Measurements from ENCODE around the gene SPOCK1.

SPOCK1 gene

GRCh38 chr5:137450759-137451158 is 48.4 kb downstream of the SPOCK1 start:
- no peak for DNase-seq
- intact Hi-C loops (cut with DNase I), result no loop called here

GRCh38 chr5:137448868-137449267 is 50.3 kb downstream of the SPOCK1 start:
- intact Hi-C loops (cut with DNase I), result no loop called here
- no peak for DNase-seq

- no peak for DNase-seq
- intact Hi-C loops (cut with DNase I), result no loop called here
Measured at GRCh38 chr5:137446615-137447014, 52.5 kb downstream of the SPOCK1 start.

GRCh38 chr5:137446151-137446550 is 53.0 kb downstream of the SPOCK1 start:
- intact Hi-C loops (cut with DNase I), result no loop called here
- DNase-seq, result no peak

- DNase-seq, result peak in 1 of 10 donors; percentile 75
- intact Hi-C loops (cut with DNase I), result no loop called here
Measured at GRCh38 chr5:137442660-137443059, 56.5 kb downstream of the SPOCK1 start.

GRCh38 chr5:137441476-137441875 is 57.6 kb downstream of the SPOCK1 start:
- DNase-seq, result no peak
- intact Hi-C loops (cut with DNase I), result no loop called here

GRCh38 chr5:137440795-137441194 is 58.3 kb downstream of the SPOCK1 start:
- intact Hi-C loops (cut with DNase I), result no loop called here

GRCh38 chr5:137439645-137440044 is 59.5 kb downstream of the SPOCK1 start:
- intact Hi-C loops (cut with DNase I), result no loop called here
- no peak for DNase-seq

More at GRCh38 chr5:137440795-137441194, 58.3 kb downstream of the SPOCK1 start:
- no peak for DNase-seq

GRCh38 chr5:137438932-137439331 is 60.2 kb downstream of the SPOCK1 start:
- intact Hi-C loops (cut with DNase I), result no loop called here
- no peak for DNase-seq

- intact Hi-C loops (cut with DNase I), result no loop called here
- no peak for DNase-seq
Measured at GRCh38 chr5:137437774-137438173, 61.4 kb downstream of the SPOCK1 start.

GRCh38 chr5:137433539-137433938 is 65.6 kb downstream of the SPOCK1 start:
- DNase-seq, result no peak

GRCh38 chr5:137432376-137432775 is 66.8 kb downstream of the SPOCK1 start:
- intact Hi-C loops (cut with DNase I), result no loop called here
- DNase-seq, result no peak

More at GRCh38 chr5:137433539-137433938, 65.6 kb downstream of the SPOCK1 start:
- intact Hi-C loops (cut with DNase I), result no loop called here

GRCh38 chr5:137431051-137431450 is 68.1 kb downstream of the SPOCK1 start:
- intact Hi-C loops (cut with DNase I), result no loop called here
- no peak for DNase-seq

GRCh38 chr5:137415231-137415681 is 83.9 kb downstream of the SPOCK1 start:
- intact Hi-C loops (cut with DNase I), result no loop called here
- no peak for DNase-seq

GRCh38 chr5:137414112-137414755 is 84.9 kb downstream of the SPOCK1 start:
- intact Hi-C loops (cut with DNase I), result no loop called here
- DNase-seq, result no peak

GRCh38 chr5:137412136-137412535 is 87.0 kb downstream of the SPOCK1 start:
- DNase-seq, result no peak
- intact Hi-C loops (cut with DNase I), result no loop called here

GRCh38 chr5:137410234-137411010 is 88.7 kb downstream of the SPOCK1 start:
- no peak for DNase-seq
- intact Hi-C loops (cut with DNase I), result no loop called here

- DNase-seq, result no peak
- intact Hi-C loops (cut with DNase I), result no loop called here
Measured at GRCh38 chr5:137409736-137410135, 89.4 kb downstream of the SPOCK1 start.

GRCh38 chr5:137407090-137407489 is 92.0 kb downstream of the SPOCK1 start:
- intact Hi-C loops (cut with DNase I), result no loop called here
- no peak for DNase-seq

GRCh38 chr5:137405393-137405792 is 93.7 kb downstream of the SPOCK1 start:
- DNase-seq, result no peak
- intact Hi-C loops (cut with DNase I), result no loop called here

- intact Hi-C loops (cut with DNase I), result no loop called here
- DNase-seq, result no peak
Measured at GRCh38 chr5:137403869-137404268, 95.3 kb downstream of the SPOCK1 start.
